Cardiac muscle cell (in vitro differentiated cells and primary cell): ENCODE data around the gene USP7. TPM values are rescaled to one million over a fixed set of nuclear protein-coding genes. Genes with fewer than 3 reads are reported as not detected.

Source experiments
- DNase-seq, 2 donors: peaks; one replicate each; pipeline versions ENCODE4 v3.0.0 to v3.0.0-alpha.2; 2010 to 2017; ENCODE audit warnings: low read depth in 1 of 2, low spot score in 1 of 2
- H3K27ac ChIP-seq: fragments of 200-600 bp; sonication (generic); 2 replicates; pipeline ENCODE4 v1.5.1; 2016
- H3K27me3 ChIP-seq: fragments of 200-600 bp; sonication (generic); 2 replicates; pipeline ENCODE4 v1.6.0; 2016; ENCODE audit warnings: control low read depth
- H3K36me3 ChIP-seq: fragments of 200-600 bp; sonication (generic); 2 replicates; pipeline ENCODE4 v1.5.1; 2016; ENCODE audit warnings: control low read depth
- H3K4me1 ChIP-seq: fragments of 200-600 bp; sonication (generic); 2 replicates; pipeline ENCODE4 v1.8.1; 2017; ENCODE audit warnings: low read depth, mild to moderate bottlenecking, mixed run types
- H3K4me3 ChIP-seq: fragments of 200-600 bp; sonication (generic); 2 replicates; pipeline ENCODE4 v1.5.1; 2016; ENCODE audit warnings: mild to moderate bottlenecking
- H3K9me3 ChIP-seq: fragments of 200-600 bp; sonication (generic); 2 replicates; pipeline ENCODE4 v1.5.1; 2017; ENCODE audit warnings: low read depth, mild to moderate bottlenecking, control low read depth
- polyA plus RNA-seq: library from polyadenylated mRNA; unstranded; fragments of >200 nt; fragmentation: Nextera tagmentation; extraction: Ambion mirVana; gene quantifications from 2 replicates; pipeline ENCODE4 v1.2.1, GENCODE V29; 2016
- total RNA-seq: library from RNA; depleted of rRNA; stranded (reverse); fragments of >200 nt; gene quantifications from 2 replicates; pipeline ENCODE4 v1.2.3, GENCODE V29; 2016
- TF ChIP-seq, protein P1 (sequence below): IDR thresholded peaks from 2 replicates; pipeline ENCODE4 v1.5.1; 2012; ENCODE audit warnings: low read depth, mild to moderate bottlenecking, low read length

Gene USP7
- total and polyA plus RNA-seq, 2 experiments from 2014 or later = 45.1 to 77.0 TPM

DNA sequence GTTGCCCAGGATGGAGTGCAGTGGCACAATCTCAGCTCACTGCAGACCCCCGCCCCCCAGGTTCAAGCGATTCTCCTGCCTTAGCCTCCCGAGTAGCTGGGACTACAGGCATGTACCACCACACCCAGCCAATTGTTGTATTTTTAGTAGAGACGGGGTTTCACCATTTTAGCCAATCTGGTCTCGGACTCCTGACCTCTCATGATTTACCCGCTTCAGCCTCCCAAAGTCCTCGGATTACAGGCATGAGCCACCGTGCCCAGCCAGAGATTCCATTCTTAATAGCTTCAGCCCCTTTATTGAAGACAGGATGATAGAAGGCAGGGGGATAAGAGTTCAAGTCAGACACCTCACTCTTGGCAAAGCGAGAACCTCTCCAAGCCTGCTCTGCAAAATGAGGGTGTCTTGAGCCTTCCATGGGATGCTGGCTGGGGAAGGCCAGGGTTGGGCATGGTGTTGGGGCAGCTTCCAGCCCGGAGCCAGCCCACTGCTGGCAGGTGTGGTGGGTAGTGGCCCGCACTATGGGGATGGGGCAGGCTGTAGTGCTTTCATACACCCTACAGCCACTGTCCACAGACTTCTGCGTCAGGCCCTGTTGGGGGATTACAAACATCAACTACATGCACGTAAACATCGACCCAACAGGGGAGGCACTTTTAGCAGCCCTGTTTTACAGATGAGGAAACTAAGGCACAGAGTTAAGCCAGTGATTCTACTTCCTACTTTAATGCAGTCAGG, 98.4 kb downstream of the USP7 start:
- Histone ChIP-seq H3K4me1 (peaks cover 28% of the 10 kb centered on the region), H3K27ac (peak overlapping the region; percentile 89), H3K36me3 (no peaks in the 10 kb centered on the region), H3K4me3 (no peak overlapping the region), H3K9me3 (no peaks in the 10 kb centered on the region), H3K27me3 (no peaks in the 10 kb centered on the region)
- DNase-seq = no peak
- TF ChIP-seq, protein P1, sequence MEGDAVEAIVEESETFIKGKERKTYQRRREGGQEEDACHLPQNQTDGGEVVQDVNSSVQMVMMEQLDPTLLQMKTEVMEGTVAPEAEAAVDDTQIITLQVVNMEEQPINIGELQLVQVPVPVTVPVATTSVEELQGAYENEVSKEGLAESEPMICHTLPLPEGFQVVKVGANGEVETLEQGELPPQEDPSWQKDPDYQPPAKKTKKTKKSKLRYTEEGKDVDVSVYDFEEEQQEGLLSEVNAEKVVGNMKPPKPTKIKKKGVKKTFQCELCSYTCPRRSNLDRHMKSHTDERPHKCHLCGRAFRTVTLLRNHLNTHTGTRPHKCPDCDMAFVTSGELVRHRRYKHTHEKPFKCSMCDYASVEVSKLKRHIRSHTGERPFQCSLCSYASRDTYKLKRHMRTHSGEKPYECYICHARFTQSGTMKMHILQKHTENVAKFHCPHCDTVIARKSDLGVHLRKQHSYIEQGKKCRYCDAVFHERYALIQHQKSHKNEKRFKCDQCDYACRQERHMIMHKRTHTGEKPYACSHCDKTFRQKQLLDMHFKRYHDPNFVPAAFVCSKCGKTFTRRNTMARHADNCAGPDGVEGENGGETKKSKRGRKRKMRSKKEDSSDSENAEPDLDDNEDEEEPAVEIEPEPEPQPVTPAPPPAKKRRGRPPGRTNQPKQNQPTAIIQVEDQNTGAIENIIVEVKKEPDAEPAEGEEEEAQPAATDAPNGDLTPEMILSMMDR = no peak

DNA sequence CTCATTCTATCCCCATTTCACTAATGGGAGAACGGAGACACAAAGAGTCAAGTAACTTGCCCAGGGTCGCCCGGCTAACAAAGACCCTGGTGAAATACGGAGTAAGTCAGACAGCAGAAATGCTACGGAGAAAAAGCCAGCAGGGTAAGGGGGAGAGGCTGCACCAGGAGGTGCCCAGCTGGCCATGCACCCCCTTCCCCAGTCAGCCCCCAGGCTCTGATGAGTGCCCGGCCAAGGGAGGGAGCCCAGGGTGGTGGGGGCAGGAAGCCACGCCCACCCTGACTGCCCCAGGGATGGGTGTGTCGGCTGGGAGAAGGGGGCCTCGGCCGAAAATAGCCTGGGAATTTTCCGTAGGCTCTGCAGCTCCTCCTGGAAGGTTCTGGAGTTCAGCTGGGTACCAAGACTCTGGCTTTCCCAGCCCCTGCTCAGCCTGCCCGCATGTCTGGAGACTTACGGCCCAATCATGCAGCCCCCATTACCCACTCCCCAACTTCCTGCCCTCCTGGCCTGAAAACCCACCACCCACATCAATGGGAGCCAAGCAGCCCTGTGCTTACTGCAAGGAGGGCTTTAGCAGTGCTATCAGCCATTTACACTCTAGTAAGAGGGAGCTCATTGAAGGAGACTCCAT, 99.1 kb downstream of the USP7 start:
- Histone ChIP-seq H3K27me3 (no peaks in the 10 kb centered on the region), H3K27ac (peak overlapping the region; percentile 89), H3K4me1 (peaks cover 28% of the 10 kb centered on the region), H3K36me3 (no peaks in the 10 kb centered on the region), H3K9me3 (no peaks in the 10 kb centered on the region), H3K4me3 (no peak overlapping the region)
- TF ChIP-seq, protein P1 = no peak
- DNase-seq = no peak

DNA sequence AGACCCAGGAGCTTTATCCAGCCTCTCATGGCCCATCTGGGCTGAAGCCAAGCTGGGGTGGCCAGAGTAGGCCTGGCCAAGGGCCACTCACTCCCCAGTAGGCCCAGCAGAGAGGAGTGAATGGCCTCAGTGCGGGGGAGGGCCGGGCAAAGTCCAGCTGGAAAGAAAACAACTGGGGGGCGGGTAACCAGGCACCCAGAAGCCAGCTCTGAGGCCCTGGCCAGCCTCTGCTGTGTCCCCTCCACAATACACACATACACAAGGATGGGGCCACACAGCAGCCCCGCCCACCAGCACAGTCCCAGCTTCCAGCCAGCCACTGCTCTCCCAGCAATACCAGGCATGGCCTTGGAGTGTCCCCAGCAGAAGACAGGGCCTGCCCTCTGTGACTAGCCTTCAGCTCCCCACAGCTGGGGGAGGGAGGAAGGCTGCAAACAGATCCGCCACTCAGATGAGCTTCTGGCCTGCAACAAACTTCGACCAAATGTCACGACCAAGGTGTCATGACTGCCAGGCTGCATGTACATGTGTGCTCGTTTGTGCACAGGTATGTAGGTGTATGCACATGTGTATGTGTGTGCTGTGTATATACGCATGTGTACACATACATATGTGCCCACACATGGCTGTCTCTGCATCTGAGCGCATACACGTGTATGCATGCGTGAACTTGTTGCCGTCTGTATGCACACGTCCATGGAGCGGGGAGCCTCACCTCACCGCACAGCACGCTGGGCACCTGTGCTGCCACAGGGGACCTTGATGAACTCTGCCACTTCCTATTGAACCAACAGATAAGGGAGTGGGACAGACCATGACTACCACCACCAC, 99.9 kb downstream of the USP7 start:
- peaks cover 28% of the 10 kb centered on the region for H3K4me1 ChIP-seq
- no peaks in the 10 kb centered on the region for H3K27me3 ChIP-seq
- peak in 1 of 2 donors; percentile 59 for DNase-seq
- TF ChIP-seq, protein P1 = no peak
- H3K27ac ChIP-seq = peak overlapping the region; percentile 89
- peaks cover under 1% of the 10 kb centered on the region for H3K36me3 ChIP-seq
- no peak overlapping the region for H3K4me3 ChIP-seq
- no peaks in the 10 kb centered on the region for H3K9me3 ChIP-seq

DNA sequence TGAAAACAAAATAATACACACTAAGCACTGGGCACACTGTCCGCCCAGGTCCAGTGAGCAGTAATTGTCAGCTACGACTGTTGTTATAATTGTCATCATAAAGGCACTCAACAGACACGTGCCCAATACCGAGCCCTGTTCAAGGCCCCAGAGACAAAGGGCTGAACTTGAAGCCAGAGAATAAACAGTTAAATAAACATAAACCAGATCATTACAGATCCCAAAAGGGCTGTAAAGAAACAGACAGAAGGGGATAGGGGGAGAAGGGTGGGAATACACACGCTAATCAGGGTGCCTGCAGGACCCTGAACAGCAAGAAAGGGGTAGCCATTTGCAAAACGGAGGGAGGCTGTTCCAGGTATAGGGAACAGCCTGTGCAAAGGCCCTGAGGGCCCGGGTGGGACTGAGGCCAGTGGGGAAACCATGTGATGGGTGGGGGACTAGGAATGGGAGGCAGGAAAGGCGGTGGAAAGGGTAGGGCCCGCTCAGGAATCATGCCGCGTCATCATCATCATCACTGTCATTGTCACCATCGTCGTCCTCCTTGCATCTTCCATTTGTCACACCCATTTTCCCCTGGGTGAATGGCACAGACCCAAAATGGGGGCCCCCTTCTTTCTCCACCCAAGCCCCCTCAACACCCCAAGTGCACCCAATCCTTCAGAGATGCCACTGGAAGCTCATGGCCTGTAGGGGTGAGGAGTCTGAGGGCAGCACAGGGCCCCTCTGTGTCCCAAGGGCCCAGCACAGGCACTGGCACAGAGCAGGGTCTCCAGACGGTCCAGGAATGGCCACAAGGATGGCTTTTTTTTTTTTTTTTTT, 101.2 kb downstream of the USP7 start:
- Histone ChIP-seq H3K27me3 (no peaks in the 10 kb centered on the region), H3K27ac (no peak overlapping the region), H3K36me3 (peaks cover 5% of the 10 kb centered on the region), H3K4me3 (no peak overlapping the region), H3K9me3 (no peaks in the 10 kb centered on the region), H3K4me1 (peaks cover 28% of the 10 kb centered on the region)
- TF ChIP-seq, protein P1 = no peak
- DNase-seq = no peak
